Neural progenitor cell (in vitro differentiated cells): ENCODE measurements around the gene ZNF574.
"Not testable (repeated sequence)": the region's sequence is repeated elsewhere in the genome, so short reads cannot be mapped to it uniquely, and the experiment has no call there.

Source experiments
- EZH2 ChIP-seq: fragments of 200-600 bp; sonication (generic); IDR thresholded peaks from 2 replicates; pipeline ENCODE4 v1.6.1; 2017; ENCODE audit warnings: antibody characterized with exemption, mild to moderate bottlenecking, moderate library complexity
- TF ChIP-seq, protein P1 (sequence below): fragments of 200-600 bp; sonication (generic); IDR thresholded peaks from 2 replicates; pipeline ENCODE4 v1.5.1; 2017; ENCODE audit warnings: antibody characterized with exemption, mild to moderate bottlenecking

DNA sequence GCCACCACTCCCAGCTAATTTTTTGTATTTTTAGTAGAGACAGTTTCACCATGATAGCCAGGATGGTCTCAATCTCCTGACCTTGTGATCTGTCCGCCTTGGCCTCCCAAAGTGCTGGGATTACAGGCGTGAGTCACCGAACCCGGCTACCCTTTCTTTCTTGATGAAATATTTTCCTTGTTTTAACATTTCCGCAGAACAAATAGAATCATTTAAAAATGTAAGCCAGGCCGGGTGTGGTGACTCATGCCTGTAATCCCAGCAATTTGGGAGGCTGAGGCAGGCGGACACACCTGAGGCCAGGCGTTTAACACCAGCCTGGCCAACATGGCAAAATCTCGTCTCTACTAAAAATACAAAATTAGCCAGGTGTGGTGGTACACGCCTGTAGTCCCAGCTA lies 24.3 kb downstream of the ZNF574 start:
- TF ChIP-seq, protein P1, sequence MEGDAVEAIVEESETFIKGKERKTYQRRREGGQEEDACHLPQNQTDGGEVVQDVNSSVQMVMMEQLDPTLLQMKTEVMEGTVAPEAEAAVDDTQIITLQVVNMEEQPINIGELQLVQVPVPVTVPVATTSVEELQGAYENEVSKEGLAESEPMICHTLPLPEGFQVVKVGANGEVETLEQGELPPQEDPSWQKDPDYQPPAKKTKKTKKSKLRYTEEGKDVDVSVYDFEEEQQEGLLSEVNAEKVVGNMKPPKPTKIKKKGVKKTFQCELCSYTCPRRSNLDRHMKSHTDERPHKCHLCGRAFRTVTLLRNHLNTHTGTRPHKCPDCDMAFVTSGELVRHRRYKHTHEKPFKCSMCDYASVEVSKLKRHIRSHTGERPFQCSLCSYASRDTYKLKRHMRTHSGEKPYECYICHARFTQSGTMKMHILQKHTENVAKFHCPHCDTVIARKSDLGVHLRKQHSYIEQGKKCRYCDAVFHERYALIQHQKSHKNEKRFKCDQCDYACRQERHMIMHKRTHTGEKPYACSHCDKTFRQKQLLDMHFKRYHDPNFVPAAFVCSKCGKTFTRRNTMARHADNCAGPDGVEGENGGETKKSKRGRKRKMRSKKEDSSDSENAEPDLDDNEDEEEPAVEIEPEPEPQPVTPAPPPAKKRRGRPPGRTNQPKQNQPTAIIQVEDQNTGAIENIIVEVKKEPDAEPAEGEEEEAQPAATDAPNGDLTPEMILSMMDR: not testable (repeated sequence)
- TF ChIP-seq EZH2: not testable (repeated sequence)
